PFSK-1 (cell line): ENCODE results near the gene CDHR3.

Source experiments
- POLR2AphosphoS5 ChIP-seq: IDR thresholded peaks from 2 replicates; pipeline ENCODE4 v1.6.1; 2012; ENCODE audit warnings: low read depth, mild to moderate bottlenecking, control low read depth, low read length, moderate library complexity
- TAF1 ChIP-seq: IDR thresholded peaks from 2 replicates; pipeline ENCODE4 v1.6.1; 2012; ENCODE audit warnings: low read length, control low read depth, borderline replicate concordance; ENCODE audit not compliant: insufficient read depth
- TF ChIP-seq, protein P1 (sequence below), 2 experiments: IDR thresholded peaks; 2 replicates each; pipeline versions ENCODE4 v1.6.1 to v1.8.0; 2011 to 2012; ENCODE audit warnings: low read depth in 2 of 2, low read length in 2 of 2, control low read depth in 1 of 2, inconsistent platforms in 1 of 2, mild to moderate bottlenecking in 1 of 2, moderate library complexity in 1 of 2; ENCODE audit not compliant: insufficient read depth in 1 of 2

DNA sequence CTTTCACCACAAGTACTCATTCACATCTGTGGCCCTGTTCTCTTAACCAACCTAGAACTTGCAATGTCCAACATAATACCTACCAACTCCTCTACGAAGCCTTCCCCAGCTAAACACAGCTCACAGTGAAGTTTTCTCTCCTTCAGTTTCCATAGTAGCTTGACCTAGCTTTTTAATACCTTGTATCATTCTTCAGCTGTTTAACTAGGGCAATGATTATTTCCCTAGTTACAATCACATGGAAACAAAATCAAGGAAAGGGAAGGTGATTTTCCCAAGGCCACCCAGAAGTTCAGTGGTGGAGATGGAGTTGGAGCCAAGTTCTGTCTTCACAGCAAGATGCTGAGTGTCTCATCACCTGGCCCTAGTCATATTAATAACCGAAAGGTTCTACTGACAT, 16.3 kb downstream of the CDHR3 start:
- TF ChIP-seq TAF1 = no peak
- TF ChIP-seq, protein P1, sequence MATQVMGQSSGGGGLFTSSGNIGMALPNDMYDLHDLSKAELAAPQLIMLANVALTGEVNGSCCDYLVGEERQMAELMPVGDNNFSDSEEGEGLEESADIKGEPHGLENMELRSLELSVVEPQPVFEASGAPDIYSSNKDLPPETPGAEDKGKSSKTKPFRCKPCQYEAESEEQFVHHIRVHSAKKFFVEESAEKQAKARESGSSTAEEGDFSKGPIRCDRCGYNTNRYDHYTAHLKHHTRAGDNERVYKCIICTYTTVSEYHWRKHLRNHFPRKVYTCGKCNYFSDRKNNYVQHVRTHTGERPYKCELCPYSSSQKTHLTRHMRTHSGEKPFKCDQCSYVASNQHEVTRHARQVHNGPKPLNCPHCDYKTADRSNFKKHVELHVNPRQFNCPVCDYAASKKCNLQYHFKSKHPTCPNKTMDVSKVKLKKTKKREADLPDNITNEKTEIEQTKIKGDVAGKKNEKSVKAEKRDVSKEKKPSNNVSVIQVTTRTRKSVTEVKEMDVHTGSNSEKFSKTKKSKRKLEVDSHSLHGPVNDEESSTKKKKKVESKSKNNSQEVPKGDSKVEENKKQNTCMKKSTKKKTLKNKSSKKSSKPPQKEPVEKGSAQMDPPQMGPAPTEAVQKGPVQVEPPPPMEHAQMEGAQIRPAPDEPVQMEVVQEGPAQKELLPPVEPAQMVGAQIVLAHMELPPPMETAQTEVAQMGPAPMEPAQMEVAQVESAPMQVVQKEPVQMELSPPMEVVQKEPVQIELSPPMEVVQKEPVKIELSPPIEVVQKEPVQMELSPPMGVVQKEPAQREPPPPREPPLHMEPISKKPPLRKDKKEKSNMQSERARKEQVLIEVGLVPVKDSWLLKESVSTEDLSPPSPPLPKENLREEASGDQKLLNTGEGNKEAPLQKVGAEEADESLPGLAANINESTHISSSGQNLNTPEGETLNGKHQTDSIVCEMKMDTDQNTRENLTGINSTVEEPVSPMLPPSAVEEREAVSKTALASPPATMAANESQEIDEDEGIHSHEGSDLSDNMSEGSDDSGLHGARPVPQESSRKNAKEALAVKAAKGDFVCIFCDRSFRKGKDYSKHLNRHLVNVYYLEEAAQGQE (IDR thresholded peaks at IDR 0.05; ENCODE audit: insufficient read depth in 1 of 2, low read depth in 2 of 2, low read length in 2 of 2) = no peak
- TF ChIP-seq POLR2AphosphoS5 = no peak
